H9 (cell line): ENCODE results near the gene ATM. TPM values are rescaled to one million over a fixed set of nuclear protein-coding genes. Genes with fewer than 3 reads are reported as not detected.

ENCODE experiments used
- DNase-seq: peaks from one replicate; pipeline ENCODE4 v3.0.0-alpha.2; 2017
- H2AFZ ChIP-seq: one replicate; pipeline ENCODE4 v1.6.1; 2013; ENCODE audit warnings: mild to moderate bottlenecking, low read length, control low read depth, moderate library complexity
- H2AK5ac ChIP-seq: 2 replicates; pipeline ENCODE4 v1.6.1; 2013; ENCODE audit warnings: low read length, control low read depth, mixed read lengths; ENCODE audit not compliant: insufficient read length
- H2BK120ac ChIP-seq: one replicate; pipeline ENCODE4 v1.6.1; 2013; ENCODE audit warnings: low read depth, mild to moderate bottlenecking, low read length, control low read depth, inconsistent platforms; ENCODE audit not compliant: poor library complexity, severe bottlenecking
- H2BK12ac ChIP-seq: 2 replicates; pipeline ENCODE4 v1.6.1; 2013; ENCODE audit warnings: low read length, control low read depth, mixed read lengths, low read depth; ENCODE audit not compliant: insufficient read length
- H2BK15ac ChIP-seq: 2 replicates; pipeline ENCODE4 v1.6.1; 2013; ENCODE audit warnings: low read depth, low read length, control low read depth
- H2BK20ac ChIP-seq: one replicate; pipeline ENCODE4 v1.6.1; 2013; ENCODE audit warnings: low read depth, mild to moderate bottlenecking, low read length, control low read depth, inconsistent platforms; ENCODE audit not compliant: poor library complexity, severe bottlenecking
- H2BK5ac ChIP-seq: 2 replicates; pipeline ENCODE4 v1.6.1; 2013; ENCODE audit warnings: low read length, control low read depth, mixed read lengths; ENCODE audit not compliant: insufficient read length
- H3K14ac ChIP-seq: 2 replicates; pipeline ENCODE4 v1.6.1; 2013; ENCODE audit warnings: low read length, control low read depth; ENCODE audit not compliant: insufficient read depth
- H3K18ac ChIP-seq: 2 replicates; pipeline ENCODE4 v1.6.1; 2013; ENCODE audit warnings: low read depth, mild to moderate bottlenecking, mixed read lengths, low read length, control low read depth; ENCODE audit not compliant: insufficient read length
- H3K23ac ChIP-seq: 2 replicates; pipeline ENCODE4 v1.6.1; 2013; ENCODE audit warnings: low read length, control low read depth, mixed read lengths, low read depth; ENCODE audit not compliant: insufficient read length
- H3K23me2 ChIP-seq: 2 replicates; pipeline ENCODE4 v1.6.1; 2013; ENCODE audit warnings: low read depth, mild to moderate bottlenecking, mixed read lengths, low read length, control low read depth; ENCODE audit not compliant: insufficient read length, poor library complexity, severe bottlenecking
- H3K27ac ChIP-seq: 2 replicates; pipeline ENCODE4 v1.5.1; 2013; ENCODE audit warnings: low read length, control low read depth, mixed read lengths, low read depth; ENCODE audit not compliant: insufficient read length
- H3K27me3 ChIP-seq: 2 replicates; pipeline ENCODE4 v1.6.1; 2013; ENCODE audit warnings: low read length, control low read depth, inconsistent platforms; ENCODE audit not compliant: insufficient read depth
- H3K4ac ChIP-seq: 2 replicates; pipeline ENCODE4 v1.6.1; 2013; ENCODE audit warnings: low read depth, mild to moderate bottlenecking, control low read depth, inconsistent platforms, low read length, moderate library complexity
- H3K4me1 ChIP-seq: 2 replicates; pipeline ENCODE4 v1.6.1; 2013; ENCODE audit warnings: low read length, control low read depth, inconsistent platforms; ENCODE audit not compliant: insufficient read depth
- H3K4me2 ChIP-seq: 2 replicates; pipeline ENCODE4 v1.6.1; 2013; ENCODE audit warnings: low read length, control low read depth, mixed read lengths; ENCODE audit not compliant: insufficient read length, insufficient read depth
- H3K56ac ChIP-seq: 2 replicates; pipeline ENCODE4 v1.6.1; 2013; ENCODE audit warnings: low read depth, mild to moderate bottlenecking, mixed read lengths, low read length, control low read depth; ENCODE audit not compliant: insufficient read length
- H3K79me1 ChIP-seq: 2 replicates; pipeline ENCODE4 v1.6.1; 2013; ENCODE audit warnings: low read depth, mild to moderate bottlenecking, moderate library complexity, low read length, control low read depth, inconsistent platforms; ENCODE audit not compliant: insufficient read depth, poor library complexity, severe bottlenecking
- H3K79me2 ChIP-seq: 2 replicates; pipeline ENCODE4 v1.6.1; 2013; ENCODE audit warnings: low read length, control low read depth, inconsistent platforms; ENCODE audit not compliant: insufficient read depth
- H3K9ac ChIP-seq: 2 replicates; pipeline ENCODE4 v1.6.1; 2013; ENCODE audit warnings: low read length, control low read depth, mixed read lengths; ENCODE audit not compliant: insufficient read length; ENCODE audit errors: extremely low read depth
- H3K9me3 ChIP-seq: one replicate; pipeline ENCODE4 v1.6.1; 2013; ENCODE audit warnings: low read depth, low read length, inconsistent platforms; ENCODE audit not compliant: control insufficient read depth
- H3T11ph ChIP-seq: one replicate; pipeline ENCODE4 v1.6.1; 2013; ENCODE audit warnings: mild to moderate bottlenecking, low read length, control low read depth, inconsistent platforms
- H4K20me1 ChIP-seq: one replicate; pipeline ENCODE4 v1.6.1; 2013; ENCODE audit not compliant: control insufficient read depth, insufficient read length, insufficient read depth
- H4K5ac ChIP-seq: 2 replicates; pipeline ENCODE4 v1.6.1; 2013; ENCODE audit warnings: low read depth, mild to moderate bottlenecking, mixed read lengths, low read length, control low read depth; ENCODE audit not compliant: insufficient read length
- H4K8ac ChIP-seq: replicated peaks from 2 replicates; pipeline ENCODE4 v1.6.1; 2013; ENCODE audit warnings: low read length, control low read depth, mixed read lengths, low read depth; ENCODE audit not compliant: insufficient read length
- H4K91ac ChIP-seq: 2 replicates; pipeline ENCODE4 v1.6.1; 2013; ENCODE audit warnings: low read depth, mild to moderate bottlenecking, moderate library complexity, mixed read lengths, low read length, control low read depth; ENCODE audit not compliant: insufficient read length
- H3K27ac Mint-ChIP-seq, 3 experiments: 2 replicates in 2 of 3; 3 replicates in 1 of 3; pipeline ENCODE4 v1.8.0; 2020 to 2021; ENCODE audit warnings: mixed read lengths in 3 of 3, mild to moderate bottlenecking in 1 of 3, moderate library complexity in 1 of 3
- H3K27me3 Mint-ChIP-seq: 2 replicates; pipeline ENCODE4 v1.8.0; 2021; ENCODE audit warnings: low read depth, mild to moderate bottlenecking, moderate library complexity, mixed read lengths
- H3K36me3 Mint-ChIP-seq, 3 experiments: 2 replicates in 2 of 3; 3 replicates in 1 of 3; pipeline ENCODE4 v1.8.0; 2020 to 2021; ENCODE audit warnings: low read depth in 3 of 3, mixed read lengths in 3 of 3; ENCODE audit not compliant: insufficient read depth in 1 of 3
- H3K4me1 Mint-ChIP-seq, 2 experiments: 2 replicates each; pipeline ENCODE4 v1.8.0; 2020; ENCODE audit warnings: mixed read lengths in 2 of 2
- H3K4me3 Mint-ChIP-seq, 2 experiments: 2 replicates in 1 of 2; 3 replicates in 1 of 2; pipeline ENCODE4 v1.8.0; 2020 to 2021; ENCODE audit warnings: mild to moderate bottlenecking in 2 of 2, mixed read lengths in 2 of 2, moderate library complexity in 1 of 2
- H3K9me3 Mint-ChIP-seq, 2 experiments: 2 replicates in 1 of 2; 3 replicates in 1 of 2; pipeline ENCODE4 v1.8.0; 2020; ENCODE audit warnings: mild to moderate bottlenecking in 2 of 2, mixed read lengths in 2 of 2, moderate library complexity in 1 of 2
- CTCF ChIP-seq: fragments of 200-600 bp; sonication (generic); conservative IDR thresholded peaks from 3 replicates; pipeline ENCODE4 v1.8.0; 2021; ENCODE audit warnings: antibody characterized with exemption, mild to moderate bottlenecking
- WGBS: extraction: QIAGEN DNeasy Blood & Tissue Kit; methylation state at CpG from one replicate; pipeline ENCODE4 v1.1.7; 2013; ENCODE audit warnings: missing lambda C conversion rate, low lambda C conversion rate, mixed read lengths; ENCODE audit not compliant: insufficient read length; ENCODE audit errors: extremely low coverage; 5-methylcytosine and 5-hydroxymethylcytosine counted together
- total RNA-seq: library from RNA; stranded (reverse); gene quantifications from 2 replicates; pipeline ENCODE4 v1.2.1, GENCODE V29; 2021

The ATM gene
- total RNA-seq, 1 experiment from 2014 or later: 58.9 TPM

DNA sequence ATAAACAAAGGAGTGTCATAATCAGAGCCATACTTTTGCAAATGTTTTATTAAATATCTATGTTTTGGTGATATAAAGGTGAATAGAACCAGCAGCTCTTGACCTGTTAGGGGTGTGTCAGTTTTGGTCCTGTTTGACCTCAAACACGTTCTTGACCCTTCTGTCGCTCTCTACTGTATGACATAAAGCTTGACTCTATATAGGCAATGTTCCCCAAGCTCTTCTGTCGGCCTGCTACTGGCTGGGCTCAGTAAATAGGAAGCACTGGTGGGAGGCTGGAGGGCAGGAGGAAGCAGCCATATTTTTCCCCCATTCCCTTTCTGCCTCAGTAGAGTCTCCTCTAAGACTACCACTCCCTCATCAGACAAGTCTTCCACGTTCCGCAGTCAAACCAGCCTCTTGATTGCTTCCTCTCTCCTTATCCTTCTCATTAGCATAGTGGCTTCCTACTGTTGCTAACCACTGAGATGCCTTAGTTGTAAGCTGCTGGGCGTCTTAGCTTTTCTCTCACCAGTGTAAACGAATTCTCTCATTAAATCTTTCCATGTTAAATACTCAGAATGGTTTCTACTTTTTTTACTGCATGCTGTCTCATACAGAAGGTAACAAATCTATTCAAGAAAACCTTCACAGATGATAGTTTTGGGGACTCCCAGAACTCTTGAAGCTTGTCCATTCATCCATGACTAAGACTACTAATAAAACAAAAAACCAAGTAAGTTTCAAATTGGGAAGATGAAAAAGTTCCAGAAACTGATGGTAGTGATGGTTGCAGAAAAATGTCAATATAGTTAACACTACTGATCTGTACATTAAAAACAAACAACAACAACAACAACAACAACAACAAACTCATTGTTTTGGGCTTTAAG, 3.7 kb upstream of the ATM start:
- WGBS: no CpG with 5 or more reads among the region's 7 CpGs
- H3K27ac Mint-ChIP-seq: peak overlapping the region; percentile 5 to 82 (median 64); a peak in 5 of 7 replicates

More for the DNA sequence above, 3.7 kb upstream of the ATM start:
- peaks cover 34% of the 10 kb centered on the region; the same call in 1 of the 2 replicates for H3K79me2 ChIP-seq
- H3K9me3 ChIP-seq: no peaks in the 10 kb centered on the region
- H2BK120ac ChIP-seq: no peak overlapping the region
- peaks cover 28 to 29% of the 10 kb centered on the region in 2 experiments for H3K4me1 Mint-ChIP-seq
- H4K8ac ChIP-seq: no peak overlapping the region
- no peak overlapping the region for H2BK15ac ChIP-seq
- no peak overlapping the region for H4K5ac ChIP-seq
- peaks cover 14% of the 10 kb centered on the region for H3K23me2 ChIP-seq
- no peak overlapping the region for H2AFZ ChIP-seq
- no peaks in the 10 kb centered on the region for H3K4me1 ChIP-seq
- no peak overlapping the region for H3T11ph ChIP-seq
- no peak overlapping the region for H3K14ac ChIP-seq
- peak overlapping the region; percentile 0 to 61; a peak in 4 of 5 replicates for H3K4me3 Mint-ChIP-seq
- no peaks in the 10 kb centered on the region for H4K20me1 ChIP-seq
- H2BK12ac ChIP-seq: no peak overlapping the region
- TF ChIP-seq CTCF: no peak
- no peak overlapping the region for H3K56ac ChIP-seq
- H4K91ac ChIP-seq: no peak overlapping the region
- H3K36me3 Mint-ChIP-seq: peaks cover 0 to 2% (median 0%) of the 10 kb centered on the region in 3 experiments; a peak in 3 of 7 replicates
- no peaks in the 10 kb centered on the region; a peak in 1 of 5 replicates for H3K9me3 Mint-ChIP-seq
- no peak overlapping the region for H3K4ac ChIP-seq
- H3K79me1 ChIP-seq: no peaks in the 10 kb centered on the region
- no peak overlapping the region for H2BK5ac ChIP-seq
- H2AK5ac ChIP-seq: no peak overlapping the region
- H3K23ac ChIP-seq: no peak overlapping the region
- no peak overlapping the region for H3K18ac ChIP-seq
- no peaks in the 10 kb centered on the region for H3K27me3 Mint-ChIP-seq
- H3K27ac ChIP-seq: no peak overlapping the region
- H3K9ac ChIP-seq: no peak overlapping the region
- no peak overlapping the region for H3K4me2 ChIP-seq
- no peak overlapping the region for H2BK20ac ChIP-seq
- no peak for DNase-seq
- H3K27me3 ChIP-seq: no peaks in the 10 kb centered on the region
